HL-60 (cell line): ENCODE data around the gene FOXP1.

ENCODE experiments used
- DNase-seq, 2 experiments: peaks; one replicate each; pipeline ENCODE4 v3.0.0-alpha.2; 2010 to 2020; ENCODE audit warnings: low read depth in 1 of 2, low spot score in 1 of 2
- H3K27ac ChIP-seq: fragments of 250-450 bp; sonication (Bioruptor Pico); replicated peaks from 2 replicates; pipeline ENCODE4 v1.5.1; 2020; ENCODE audit warnings: mild to moderate bottlenecking, moderate library complexity
- H3K27me3 ChIP-seq: fragments of 250-450 bp; sonication (Bioruptor Pico); 2 replicates; pipeline ENCODE4 v1.5.1; 2021; ENCODE audit warnings: mild to moderate bottlenecking, moderate library complexity; ENCODE audit not compliant: insufficient read depth, poor library complexity, severe bottlenecking
- H3K4me3 ChIP-seq: replicated peaks from 2 replicates; pipeline ENCODE4 v1.5.1; 2011; ENCODE audit warnings: mild to moderate bottlenecking, control low read depth, low read length; ENCODE audit not compliant: insufficient read depth
- CTCF ChIP-seq: IDR thresholded peaks from one replicate; pipeline ENCODE4 v1.5.1; 2011; ENCODE audit warnings: low read length, control low read depth, inconsistent platforms; ENCODE audit not compliant: insufficient read depth
- GABPA ChIP-seq: IDR thresholded peaks from 2 replicates; pipeline ENCODE4 v1.6.1; 2012; ENCODE audit warnings: low read depth
- POLR2AphosphoS5 ChIP-seq: IDR thresholded peaks from 2 replicates; pipeline ENCODE4 v1.6.1; 2012; ENCODE audit warnings: low read depth
- SPI1 ChIP-seq: IDR thresholded peaks from 2 replicates; pipeline ENCODE4 v1.6.1; 2012; ENCODE audit warnings: low read depth, mild to moderate bottlenecking, borderline replicate concordance
- TF ChIP-seq, protein P1 (sequence below): IDR thresholded peaks from 2 replicates; pipeline ENCODE4 v1.6.1; 2012; ENCODE audit warnings: low read depth; ENCODE audit not compliant: insufficient replicate concordance

The FOXP1 gene

DNA sequence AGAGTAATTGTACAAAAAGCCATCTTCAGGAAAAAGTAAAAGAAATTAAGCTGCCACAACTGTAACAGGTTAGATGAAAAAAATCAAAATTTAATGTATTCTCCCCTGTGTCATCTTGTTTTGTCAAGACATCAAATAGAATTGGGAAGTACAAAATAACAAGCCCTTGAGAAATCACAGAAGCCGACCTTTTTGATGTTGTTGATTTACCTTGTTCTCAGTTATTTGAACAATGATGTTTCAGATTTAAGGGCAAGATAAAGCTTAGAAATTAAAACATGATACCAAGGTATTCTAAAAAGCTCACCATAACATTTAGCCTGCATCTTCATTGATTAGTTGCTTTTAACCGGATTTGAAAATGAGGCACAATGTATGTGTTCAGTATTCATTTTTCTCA is 523.0 kb downstream of the FOXP1 start:
- no peaks in the 10 kb centered on the region for H3K27me3 ChIP-seq
- no peak for TF ChIP-seq CTCF
- TF ChIP-seq, protein P1, sequence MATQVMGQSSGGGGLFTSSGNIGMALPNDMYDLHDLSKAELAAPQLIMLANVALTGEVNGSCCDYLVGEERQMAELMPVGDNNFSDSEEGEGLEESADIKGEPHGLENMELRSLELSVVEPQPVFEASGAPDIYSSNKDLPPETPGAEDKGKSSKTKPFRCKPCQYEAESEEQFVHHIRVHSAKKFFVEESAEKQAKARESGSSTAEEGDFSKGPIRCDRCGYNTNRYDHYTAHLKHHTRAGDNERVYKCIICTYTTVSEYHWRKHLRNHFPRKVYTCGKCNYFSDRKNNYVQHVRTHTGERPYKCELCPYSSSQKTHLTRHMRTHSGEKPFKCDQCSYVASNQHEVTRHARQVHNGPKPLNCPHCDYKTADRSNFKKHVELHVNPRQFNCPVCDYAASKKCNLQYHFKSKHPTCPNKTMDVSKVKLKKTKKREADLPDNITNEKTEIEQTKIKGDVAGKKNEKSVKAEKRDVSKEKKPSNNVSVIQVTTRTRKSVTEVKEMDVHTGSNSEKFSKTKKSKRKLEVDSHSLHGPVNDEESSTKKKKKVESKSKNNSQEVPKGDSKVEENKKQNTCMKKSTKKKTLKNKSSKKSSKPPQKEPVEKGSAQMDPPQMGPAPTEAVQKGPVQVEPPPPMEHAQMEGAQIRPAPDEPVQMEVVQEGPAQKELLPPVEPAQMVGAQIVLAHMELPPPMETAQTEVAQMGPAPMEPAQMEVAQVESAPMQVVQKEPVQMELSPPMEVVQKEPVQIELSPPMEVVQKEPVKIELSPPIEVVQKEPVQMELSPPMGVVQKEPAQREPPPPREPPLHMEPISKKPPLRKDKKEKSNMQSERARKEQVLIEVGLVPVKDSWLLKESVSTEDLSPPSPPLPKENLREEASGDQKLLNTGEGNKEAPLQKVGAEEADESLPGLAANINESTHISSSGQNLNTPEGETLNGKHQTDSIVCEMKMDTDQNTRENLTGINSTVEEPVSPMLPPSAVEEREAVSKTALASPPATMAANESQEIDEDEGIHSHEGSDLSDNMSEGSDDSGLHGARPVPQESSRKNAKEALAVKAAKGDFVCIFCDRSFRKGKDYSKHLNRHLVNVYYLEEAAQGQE: no peak
- TF ChIP-seq POLR2AphosphoS5: no peak
- TF ChIP-seq SPI1: no peak
- TF ChIP-seq GABPA: no peak
- H3K4me3 ChIP-seq: no peak overlapping the region
- DNase-seq: no peak
- H3K27ac ChIP-seq: no peak overlapping the region

DNA sequence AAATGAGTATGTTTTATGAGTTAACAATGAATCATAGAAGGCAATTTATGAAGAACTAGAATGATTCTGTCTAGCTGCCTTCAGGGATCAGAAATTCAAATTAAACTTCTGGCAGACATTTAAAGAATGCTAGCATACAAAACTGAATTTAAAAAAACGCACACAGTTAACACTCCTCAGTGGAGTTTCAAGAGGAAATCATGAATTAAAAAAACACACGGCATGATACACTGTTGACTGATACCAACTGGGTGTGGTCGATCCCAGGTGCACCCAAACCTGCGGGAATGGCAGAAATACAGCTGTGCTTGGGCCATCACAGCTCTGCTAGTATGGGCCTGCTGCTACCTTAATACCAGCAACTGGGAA is 526.0 kb downstream of the FOXP1 start:
- TF ChIP-seq SPI1 (no peak), GABPA (no peak), POLR2AphosphoS5 (no peak), CTCF (no peak)
- TF ChIP-seq, protein P1: no peak
- no peaks in the 10 kb centered on the region for H3K27me3 ChIP-seq
- H3K4me3 ChIP-seq: no peak overlapping the region
- no peak overlapping the region for H3K27ac ChIP-seq
- DNase-seq: no peak

- H3K4me3 ChIP-seq: no peak overlapping the region
- TF ChIP-seq, protein P1: no peak
- TF ChIP-seq GABPA: no peak
- no peak for TF ChIP-seq SPI1
- TF ChIP-seq CTCF: no peak
- TF ChIP-seq POLR2AphosphoS5: no peak
- H3K27me3 ChIP-seq: no peaks in the 10 kb centered on the region
- no peak for DNase-seq
- no peak overlapping the region for H3K27ac ChIP-seq
These were observed 527.2 kb downstream of the FOXP1 start for GRCh38 chr3:71056327-71056726.
